ENCODE data around the gene SELL.
"Not testable (repeated sequence)": the region's sequence is repeated elsewhere in the genome, so short reads cannot be mapped to it uniquely, and the experiment has no call there.

Gene SELL

GRCh38 chr1:169682071-169682470 is 29.3 kb downstream of the SELL start:
- Mint-ChIP-seq H3K36me3 (ENCODE audit: low read depth) (no peaks in the 10 kb centered on the region), H3K9me3 (no peaks in the 10 kb centered on the region), H3K4me1 (no peaks in the 10 kb centered on the region), H3K27ac (no peak overlapping the region), H3K27me3 (ENCODE audit: low read depth) (no peaks in the 10 kb centered on the region), H3K4me3 (no peak overlapping the region)
- TF ChIP-seq, protein P1, sequence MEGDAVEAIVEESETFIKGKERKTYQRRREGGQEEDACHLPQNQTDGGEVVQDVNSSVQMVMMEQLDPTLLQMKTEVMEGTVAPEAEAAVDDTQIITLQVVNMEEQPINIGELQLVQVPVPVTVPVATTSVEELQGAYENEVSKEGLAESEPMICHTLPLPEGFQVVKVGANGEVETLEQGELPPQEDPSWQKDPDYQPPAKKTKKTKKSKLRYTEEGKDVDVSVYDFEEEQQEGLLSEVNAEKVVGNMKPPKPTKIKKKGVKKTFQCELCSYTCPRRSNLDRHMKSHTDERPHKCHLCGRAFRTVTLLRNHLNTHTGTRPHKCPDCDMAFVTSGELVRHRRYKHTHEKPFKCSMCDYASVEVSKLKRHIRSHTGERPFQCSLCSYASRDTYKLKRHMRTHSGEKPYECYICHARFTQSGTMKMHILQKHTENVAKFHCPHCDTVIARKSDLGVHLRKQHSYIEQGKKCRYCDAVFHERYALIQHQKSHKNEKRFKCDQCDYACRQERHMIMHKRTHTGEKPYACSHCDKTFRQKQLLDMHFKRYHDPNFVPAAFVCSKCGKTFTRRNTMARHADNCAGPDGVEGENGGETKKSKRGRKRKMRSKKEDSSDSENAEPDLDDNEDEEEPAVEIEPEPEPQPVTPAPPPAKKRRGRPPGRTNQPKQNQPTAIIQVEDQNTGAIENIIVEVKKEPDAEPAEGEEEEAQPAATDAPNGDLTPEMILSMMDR (IDR thresholded peaks at IDR 0.05; ENCODE audit: unreplicated experiment in 3 of 3) = no peak

DNA sequence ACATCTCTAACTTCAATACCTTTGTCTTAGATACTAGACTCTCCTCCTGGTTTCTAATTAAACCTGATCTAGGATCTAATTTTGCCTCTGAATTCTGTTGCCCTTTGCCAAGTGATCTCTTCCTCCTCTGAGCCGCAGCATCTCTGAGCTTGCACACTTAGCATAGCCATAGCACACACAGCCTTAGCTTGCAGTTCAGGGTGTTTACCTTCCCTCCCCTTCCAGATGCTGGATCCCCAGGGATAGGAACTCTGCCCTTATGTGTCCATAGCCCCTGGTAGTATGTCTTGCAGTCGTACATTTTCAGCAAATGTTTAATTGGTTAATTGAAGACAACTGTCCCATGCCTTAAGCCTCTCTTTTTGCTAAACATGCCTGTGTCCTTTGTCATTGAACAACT is 30.3 kb downstream of the SELL start:
- Mint-ChIP-seq H3K36me3 (ENCODE audit: low read depth) (no peaks in the 10 kb centered on the region), H3K4me3 (no peak overlapping the region), H3K4me1 (no peaks in the 10 kb centered on the region), H3K9me3 (no peaks in the 10 kb centered on the region), H3K27ac (no peak overlapping the region), H3K27me3 (ENCODE audit: low read depth) (no peaks in the 10 kb centered on the region)
- TF ChIP-seq, protein P1 (IDR thresholded peaks at IDR 0.05; ENCODE audit: unreplicated experiment in 3 of 3) = no peak

DNA sequence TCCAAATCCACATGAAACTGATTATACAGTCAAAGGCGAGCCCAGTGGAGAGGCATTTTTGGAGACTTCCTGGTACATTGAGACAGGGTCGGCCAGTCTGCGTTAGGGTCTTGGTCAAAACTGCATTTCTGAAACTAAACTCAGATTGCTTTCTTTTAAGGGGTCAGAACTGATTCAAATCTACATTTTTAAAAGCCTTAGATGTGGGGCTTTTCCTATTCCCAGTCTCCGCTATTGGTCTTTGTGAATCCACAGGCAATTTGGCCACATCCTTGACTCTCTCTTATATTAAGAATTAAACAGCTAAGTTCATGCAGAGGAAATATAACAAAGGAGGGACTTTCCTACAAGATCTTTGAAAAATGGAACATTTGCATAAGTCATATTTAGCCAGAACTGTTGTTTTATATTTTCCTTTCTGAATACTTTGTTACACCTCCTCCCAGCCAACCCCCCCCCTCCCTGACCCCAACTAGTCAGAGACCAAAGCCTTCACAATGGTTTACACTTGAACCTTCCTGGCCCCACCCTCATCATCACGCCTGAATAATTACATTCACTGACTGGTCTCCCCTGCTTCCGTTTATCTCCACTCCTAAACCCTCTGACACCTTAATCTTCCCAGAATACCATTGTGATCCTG is 30.9 kb downstream of the SELL start:
- no peaks in the 10 kb centered on the region for H3K9me3 Mint-ChIP-seq
- no peaks in the 10 kb centered on the region for H3K36me3 Mint-ChIP-seq (ENCODE audit: low read depth)
- no peak overlapping the region for H3K27ac Mint-ChIP-seq
- TF ChIP-seq, protein P1 (IDR thresholded peaks at IDR 0.05; ENCODE audit: unreplicated experiment in 3 of 3) = no peak
- no peaks in the 10 kb centered on the region for H3K4me1 Mint-ChIP-seq
- no peaks in the 10 kb centered on the region for H3K27me3 Mint-ChIP-seq (ENCODE audit: low read depth)
- H3K4me3 Mint-ChIP-seq = no peak overlapping the region

GRCh38 chr1:169679692-169680091 is 31.7 kb downstream of the SELL start:
- H3K36me3 Mint-ChIP-seq (ENCODE audit: low read depth) = no peaks in the 10 kb centered on the region
- no peaks in the 10 kb centered on the region for H3K9me3 Mint-ChIP-seq
- H3K4me1 Mint-ChIP-seq = no peaks in the 10 kb centered on the region
- TF ChIP-seq, protein P1 (IDR thresholded peaks at IDR 0.05; ENCODE audit: unreplicated experiment in 3 of 3) = no peak
- no peak overlapping the region for H3K4me3 Mint-ChIP-seq
- H3K27ac Mint-ChIP-seq = no peak overlapping the region
- H3K27me3 Mint-ChIP-seq (ENCODE audit: low read depth) = no peaks in the 10 kb centered on the region

GRCh38 chr1:169676001-169676400 is 35.4 kb downstream of the SELL start:
- TF ChIP-seq, protein P1 (IDR thresholded peaks at IDR 0.05; ENCODE audit: unreplicated experiment in 3 of 3) = no peak
- H3K36me3 Mint-ChIP-seq (ENCODE audit: low read depth) = no peaks in the 10 kb centered on the region
- H3K27me3 Mint-ChIP-seq (ENCODE audit: low read depth) = no peaks in the 10 kb centered on the region
- H3K27ac Mint-ChIP-seq = no peak overlapping the region
- no peak overlapping the region for H3K4me3 Mint-ChIP-seq
- no peaks in the 10 kb centered on the region for H3K4me1 Mint-ChIP-seq
- H3K9me3 Mint-ChIP-seq = no peaks in the 10 kb centered on the region

DNA sequence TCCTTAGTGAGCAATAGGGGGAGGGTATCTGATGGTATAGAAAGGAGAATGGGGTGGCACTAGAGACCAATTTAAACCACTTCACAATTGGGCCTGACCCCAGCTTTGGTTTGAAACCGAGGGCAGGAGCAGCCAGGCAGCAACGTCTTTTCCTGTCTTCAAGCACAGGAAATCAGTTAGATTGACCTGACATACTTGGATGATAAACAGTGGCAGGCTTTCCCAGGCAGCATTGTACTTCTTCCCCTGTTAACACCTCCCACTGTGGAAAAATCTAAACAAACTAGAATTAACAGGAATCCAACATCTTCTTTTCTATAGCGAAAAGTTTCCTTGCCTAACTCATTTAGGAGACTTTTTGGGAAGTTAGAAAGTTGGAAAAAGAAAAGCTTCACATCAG is 40.6 kb downstream of the SELL start:
- TF ChIP-seq, protein P1 (IDR thresholded peaks at IDR 0.05; ENCODE audit: unreplicated experiment in 3 of 3) = no peak

DNA sequence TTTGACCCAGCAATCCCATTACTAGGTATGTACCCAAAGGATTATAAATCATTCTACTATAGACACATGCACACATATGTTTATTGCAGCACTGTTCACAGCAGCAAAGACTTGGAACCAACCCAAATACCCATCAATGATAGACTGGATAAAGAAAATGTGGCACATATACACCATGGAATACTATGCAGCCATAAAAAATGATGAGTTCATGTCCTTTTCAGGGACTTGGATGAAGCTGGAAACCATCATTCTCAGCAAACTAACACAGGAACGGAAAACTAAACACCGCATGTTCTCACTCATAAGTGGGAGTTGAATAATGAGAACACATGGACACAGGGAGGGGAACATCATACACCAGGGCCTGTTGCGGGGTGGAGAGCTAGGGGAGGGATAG is 41.2 kb downstream of the SELL start:
- not testable (repeated sequence) for H3K27me3 Mint-ChIP-seq (ENCODE audit: low read depth); H3K9me3 Mint-ChIP-seq; H3K4me3 Mint-ChIP-seq; H3K36me3 Mint-ChIP-seq (ENCODE audit: low read depth); H3K4me1 Mint-ChIP-seq; H3K27ac Mint-ChIP-seq

More for the DNA sequence above, 40.6 kb downstream of the SELL start:
- no peak overlapping the region for H3K4me3 Mint-ChIP-seq
- no peaks in the 10 kb centered on the region for H3K36me3 Mint-ChIP-seq (ENCODE audit: low read depth)
- no peaks in the 10 kb centered on the region for H3K9me3 Mint-ChIP-seq
- H3K4me1 Mint-ChIP-seq = no peaks in the 10 kb centered on the region
- H3K27me3 Mint-ChIP-seq (ENCODE audit: low read depth) = no peaks in the 10 kb centered on the region
- no peak overlapping the region for H3K27ac Mint-ChIP-seq

DNA sequence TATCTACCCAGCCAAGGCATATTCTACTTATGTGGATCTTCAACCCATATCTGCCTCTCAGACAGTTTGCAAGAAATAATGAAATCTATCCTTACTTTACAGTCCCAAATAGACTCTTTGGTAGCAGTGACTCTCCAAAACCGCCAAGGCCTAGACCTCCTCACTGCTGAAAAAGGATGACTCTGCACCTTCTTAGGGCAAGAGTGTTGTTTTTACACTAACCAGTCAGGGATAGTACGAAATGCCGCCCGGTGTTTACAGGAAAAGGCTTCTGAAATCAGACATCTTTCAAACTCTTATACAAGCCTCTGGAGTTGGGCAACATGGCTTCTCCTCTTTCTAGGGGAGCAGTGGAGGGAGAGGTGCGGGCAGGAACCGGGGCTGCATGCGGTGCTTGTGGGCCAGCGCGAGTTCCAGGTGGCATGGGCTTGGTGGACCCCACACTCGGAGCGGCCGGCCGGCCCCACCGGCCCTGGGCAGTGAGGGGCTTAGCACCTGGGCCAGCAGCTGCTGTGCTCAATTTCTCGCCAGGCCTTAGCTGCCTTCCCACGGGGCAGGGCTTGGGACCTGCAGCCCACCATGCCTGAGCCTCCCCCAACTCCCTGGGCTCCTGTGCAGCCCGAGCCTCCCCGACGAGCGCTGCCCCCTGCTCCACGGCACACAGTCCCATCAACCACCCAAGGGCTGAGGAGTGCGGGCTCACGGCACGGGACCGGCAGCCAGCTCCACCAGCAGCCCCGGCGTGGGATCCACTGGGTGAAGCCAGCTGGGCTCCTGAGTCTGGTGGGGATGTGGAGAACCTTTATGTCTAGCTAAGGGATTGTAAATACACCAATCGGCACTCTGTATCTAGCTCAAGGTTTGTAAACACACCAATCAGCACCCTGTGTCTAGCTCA is 43.5 kb downstream of the SELL start:
- H3K36me3 Mint-ChIP-seq (ENCODE audit: low read depth); H3K4me3 Mint-ChIP-seq; H3K9me3 Mint-ChIP-seq; H3K27me3 Mint-ChIP-seq (ENCODE audit: low read depth); H3K4me1 Mint-ChIP-seq; H3K27ac Mint-ChIP-seq: not testable (repeated sequence)

Data from nephron (organoid).